IMR-90 (cell line): ENCODE data around the gene TBX4. TPM values are rescaled to one million over a fixed set of nuclear protein-coding genes. Genes with fewer than 3 reads are reported as not detected.

Experiments
- ATAC-seq: fragments of 200-7000 bp; cut with Tn5 transposase; 2 replicates; pipeline ENCODE4 v1.9.1; 2020; ENCODE audit warnings: low read depth, mild to moderate bottlenecking, moderate library complexity
- BruUV-seq: library from RNA; stranded (reverse); fragments of 400-500 nt; replicated peaks from 2 replicates; lab custom pipeline; 2021; lab: Mats Ljungman, UMichigan
- CTCF ChIA-PET: fragments of 300-600 bp; formaldehyde crosslinking; extraction: SDS; loops from one replicate; lab custom pipeline; 2021; ENCODE audit warnings: antibody characterized with exemption; lab: Yijun Ruan, JAX
- POLR2A ChIA-PET: fragments of 300-600 bp; sonication (Branson Sonifier 250); formaldehyde crosslinking; loops from one replicate; lab custom pipeline; 2022; ENCODE audit warnings: antibody characterized with exemption; ENCODE audit not compliant: unreplicated experiment; lab: Charles Lee
- DNase-seq: peaks from one replicate; pipeline ENCODE4 v3.0.0; 2013
- H2AFZ ChIP-seq: replicated peaks from 2 replicates; pipeline ENCODE3; 2013; ENCODE audit warnings: low read length, mild to moderate bottlenecking; ENCODE audit not compliant: poor library complexity
- H2AK5ac ChIP-seq: 2 replicates; pipeline ENCODE4 v1.6.1; 2013; ENCODE audit warnings: low read depth, low read length, inconsistent platforms
- H2AK9ac ChIP-seq: replicated peaks from 2 replicates; pipeline ENCODE3; 2013; ENCODE audit warnings: mild to moderate bottlenecking, low read depth, low read length, moderate library complexity; ENCODE audit not compliant: poor library complexity
- H2BK120ac ChIP-seq: 2 replicates; pipeline ENCODE4 v1.6.1; 2013; ENCODE audit warnings: low read depth, low read length, inconsistent platforms
- H2BK15ac ChIP-seq: 3 replicates; pipeline ENCODE4 v1.6.1; 2013; ENCODE audit warnings: low read depth, low read length, inconsistent platforms
- H2BK20ac ChIP-seq: 2 replicates; pipeline ENCODE4 v1.6.1; 2013; ENCODE audit warnings: low read depth, mild to moderate bottlenecking, inconsistent platforms, low read length, moderate library complexity
- H2BK5ac ChIP-seq: 2 replicates; pipeline ENCODE4 v1.6.1; 2013; ENCODE audit warnings: mild to moderate bottlenecking, low read depth, low read length, inconsistent platforms; ENCODE audit not compliant: poor library complexity, severe bottlenecking
- H3K14ac ChIP-seq: replicated peaks from 2 replicates; pipeline ENCODE4 v1.6.1; 2013; ENCODE audit warnings: low read depth, low read length, inconsistent platforms
- H3K18ac ChIP-seq: 2 replicates; pipeline ENCODE4 v1.6.1; 2013; ENCODE audit warnings: low read depth, low read length, control low read depth
- H3K23ac ChIP-seq: 2 replicates; pipeline ENCODE4 v1.6.1; 2013; ENCODE audit warnings: low read depth, low read length, inconsistent platforms
- H3K27ac ChIP-seq: 2 replicates; pipeline ENCODE4 v1.5.1; 2013; ENCODE audit warnings: mild to moderate bottlenecking, control low read depth, low read length; ENCODE audit not compliant: insufficient read depth
- H3K27me3 ChIP-seq: 2 replicates; pipeline ENCODE4 v1.6.1; 2013; ENCODE audit warnings: low read length; ENCODE audit not compliant: control insufficient read depth, insufficient read depth
- H3K36me3 ChIP-seq: 2 replicates; pipeline ENCODE4 v1.6.1; 2013; ENCODE audit warnings: low read length, mixed read lengths; ENCODE audit not compliant: control insufficient read depth, insufficient read depth
- H3K4ac ChIP-seq: 2 replicates; pipeline ENCODE4 v1.6.1; 2013; ENCODE audit warnings: low read depth, low read length, inconsistent platforms
- H3K4me1 ChIP-seq: 2 replicates; pipeline ENCODE4 v1.6.1; 2013; ENCODE audit warnings: low read length, mixed read lengths; ENCODE audit not compliant: control insufficient read depth, insufficient read depth
- H3K4me2 ChIP-seq: 2 replicates; pipeline ENCODE4 v1.6.1; 2013; ENCODE audit warnings: low read depth, mild to moderate bottlenecking, control low read depth, low read length, moderate library complexity
- H3K4me3 ChIP-seq: 2 replicates; pipeline ENCODE4 v1.5.1; 2013; ENCODE audit warnings: low read depth, mild to moderate bottlenecking, control low read depth, low read length, moderate library complexity; ENCODE audit not compliant: insufficient read depth
- H3K56ac ChIP-seq: 2 replicates; pipeline ENCODE4 v1.6.1; 2013; ENCODE audit warnings: low read length, inconsistent platforms; ENCODE audit not compliant: insufficient read depth; ENCODE audit errors: extremely low read depth
- H3K79me1 ChIP-seq, 2 experiments: 2 replicates each; pipeline ENCODE4 v1.6.1; 2013; ENCODE audit warnings: low read length in 2 of 2, inconsistent platforms in 1 of 2, low read depth in 1 of 2
- H3K9ac ChIP-seq: 2 replicates; pipeline ENCODE4 v1.6.1; 2013; ENCODE audit warnings: low read depth, low read length, control low read depth
- H3K9me1 ChIP-seq: 2 replicates; pipeline ENCODE4 v1.6.1; 2013; ENCODE audit warnings: low read length, inconsistent platforms; ENCODE audit not compliant: insufficient read depth
- H3K9me3 ChIP-seq: 2 replicates; pipeline ENCODE4 v1.6.1; 2013; ENCODE audit warnings: low read length; ENCODE audit not compliant: control insufficient read depth, insufficient read depth
- H4K20me1 ChIP-seq: 2 replicates; pipeline ENCODE4 v1.6.1; 2013; ENCODE audit warnings: low read length, inconsistent platforms; ENCODE audit not compliant: insufficient read depth
- H4K5ac ChIP-seq: 2 replicates; pipeline ENCODE4 v1.6.1; 2013; ENCODE audit warnings: mild to moderate bottlenecking, low read depth, low read length, control low read depth
- H4K8ac ChIP-seq, 2 experiments: 2 replicates each; pipeline ENCODE4 v1.6.1; 2013; ENCODE audit warnings: low read depth in 2 of 2, low read length in 2 of 2, control low read depth in 1 of 2, inconsistent platforms in 1 of 2
- H4K91ac ChIP-seq: 2 replicates; pipeline ENCODE4 v1.6.1; 2013; ENCODE audit warnings: low read depth, low read length, inconsistent platforms; ENCODE audit not compliant: insufficient read depth
- BHLHE40 ChIP-seq: fragments of 150-350 bp; IDR thresholded peaks from 2 replicates; pipeline ENCODE4 v1.6.1; 2016; ENCODE audit warnings: mild to moderate bottlenecking, low read depth, low read length
- MAFK ChIP-seq: IDR thresholded peaks from 2 replicates; pipeline ENCODE4 v1.6.1; 2012; ENCODE audit warnings: low read depth, low read length, improper control_type of control experiment
- MXI1 ChIP-seq: IDR thresholded peaks from 2 replicates; pipeline ENCODE4 v1.6.1; 2012; ENCODE audit warnings: low read depth, mild to moderate bottlenecking, low read length, moderate library complexity, borderline replicate concordance
- POLR2A ChIP-seq: IDR thresholded peaks from 2 replicates; pipeline ENCODE4 v1.6.1; 2012; ENCODE audit warnings: mild to moderate bottlenecking, low read depth, low read length
- RCOR1 ChIP-seq: IDR thresholded peaks from 2 replicates; pipeline ENCODE4 v1.6.1; 2012; ENCODE audit warnings: mild to moderate bottlenecking, low read length, improper control_type of control experiment; ENCODE audit not compliant: insufficient replicate concordance
- RFX5 ChIP-seq: IDR thresholded peaks from 2 replicates; pipeline ENCODE4 v1.8.0; 2012; ENCODE audit warnings: low read depth, mild to moderate bottlenecking, low read length, moderate library complexity
- SMC3 ChIP-seq: fragments of 150-350 bp; IDR thresholded peaks from 2 replicates; pipeline ENCODE4 v1.6.1; 2016; ENCODE audit warnings: low read depth, mild to moderate bottlenecking, antibody characterized with exemption, low read length, moderate library complexity
- WGBS, 2 experiments: methylation state at CpG; one replicate each; pipeline versions ENCODE4 v1.1.5 to v1.1.7; 2013; ENCODE audit warnings: missing lambda C conversion rate in 2 of 2; ENCODE audit not compliant: insufficient read length in 1 of 2; ENCODE audit errors: extremely low coverage in 2 of 2; 5-methylcytosine and 5-hydroxymethylcytosine counted together
- dilution Hi-C: fragments of 300-500 bp; cut with HindIII; formaldehyde crosslinking; loops from one replicate; pipeline ENCODE4 v1.14.3; 2018; ENCODE audit warnings: low sequenced_read_pairs; ENCODE audit not compliant: unreplicated experiment
- in situ Hi-C: fragments of 300-500 bp; cut with MboI; formaldehyde crosslinking; loops from 3 replicates; pipeline ENCODE4 v1.14.3; 2019; ENCODE audit warnings: low sequenced_read_pairs, inconsistent platforms, mixed read lengths
- intact Hi-C: fragments of 100-400 bp; cut with micrococcal nuclease; formaldehyde crosslinking; loops from 2 replicates; pipeline ENCODE4 v1.10.0; 2022
- polyA plus RNA-seq, 3 experiments: library from polyadenylated mRNA; depleted of rRNA; stranded (reverse); fragments of >200 nt; gene quantifications; 2 replicates each; pipeline ENCODE4 v1.2.3, GENCODE V29; 2012; ENCODE audit warnings: low replicate concordance in 1 of 3
- total RNA-seq: library from RNA; depleted of rRNA; stranded (reverse); fragments of >200 nt; gene quantifications from 2 replicates; pipeline ENCODE4 v1.2.3, GENCODE V29; 2012
- TF ChIP-seq, protein P1 (sequence below): conservative IDR thresholded peaks from 2 replicates; pipeline ENCODE4 v1.5.1; 2012; ENCODE audit warnings: mild to moderate bottlenecking, low read depth, low read length, improper control_type of control experiment
- TF ChIP-seq, protein P2 (sequence below): fragments of 150-350 bp; IDR thresholded peaks from 2 replicates; pipeline ENCODE4 v1.6.1; 2017; ENCODE audit warnings: mild to moderate bottlenecking, antibody characterized with exemption, low read length, low read depth

The TBX4 gene
- total and polyA plus RNA-seq, 2 of the 4 experiments (the other 2 are of a cell fraction) = 0.05 TPM; not detected in 1

DNA sequence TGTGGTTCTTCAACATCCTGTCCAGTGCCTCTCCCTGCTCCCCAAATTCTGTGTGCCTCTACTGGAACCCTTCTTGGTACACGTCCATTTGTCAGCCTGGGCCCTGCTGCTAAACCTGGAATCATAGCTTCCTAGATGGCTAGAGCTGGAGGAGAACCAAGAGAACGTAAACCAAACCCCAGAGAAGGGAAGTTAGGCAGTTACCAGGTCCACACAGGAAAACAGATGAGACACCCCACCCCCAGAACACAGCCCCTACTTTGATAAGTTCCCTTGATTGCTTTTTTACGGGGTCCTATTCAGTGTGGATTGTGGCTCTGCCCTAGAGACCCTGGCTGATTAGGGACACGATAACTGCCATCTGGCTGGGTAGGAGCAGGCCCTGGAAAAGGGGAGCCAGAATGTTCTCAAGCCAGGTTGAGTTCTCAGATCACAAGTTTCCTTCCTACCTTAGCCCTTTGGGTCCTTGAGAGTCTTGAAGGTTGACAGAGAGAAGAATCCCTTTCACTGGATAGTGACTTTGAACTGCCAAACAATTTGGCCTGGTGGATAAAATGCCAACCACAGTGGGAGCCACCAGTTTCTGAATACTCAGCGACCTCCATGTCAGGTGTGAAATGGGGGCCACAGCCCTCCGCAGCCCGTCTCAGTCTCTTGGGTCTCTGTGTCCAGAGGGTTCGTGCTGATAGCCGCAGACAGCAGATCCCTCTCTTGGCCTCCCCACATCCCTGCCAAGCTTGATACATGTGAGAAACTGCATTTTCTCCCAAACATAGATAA, 7.9 kb downstream of the TBX4 start:
- Histone ChIP-seq H3K9me1 (no peaks in the 10 kb centered on the region; the same call in 1 of the 2 replicates), H4K5ac (no peak overlapping the region), H2BK5ac (no peak overlapping the region), H3K9ac (no peak overlapping the region), H2BK15ac (no peak overlapping the region), H3K23ac (no peak overlapping the region), H3K4ac (no peak overlapping the region), H3K4me3 (no peak overlapping the region), H3K18ac (no peak overlapping the region), H3K27me3 (peaks cover 85% of the 10 kb centered on the region), H4K20me1 (no peaks in the 10 kb centered on the region), H4K8ac (no peak overlapping the region), H3K27ac (no peak overlapping the region), H3K4me2 (no peak overlapping the region), H2AK5ac (no peak overlapping the region), H3K79me1 (no peaks in the 10 kb centered on the region), H3K4me1 (peaks cover 4% of the 10 kb centered on the region), H4K91ac (no peak overlapping the region), H3K36me3 (no peaks in the 10 kb centered on the region), H3K9me3 (peaks cover 25% of the 10 kb centered on the region), H2BK120ac (no peak overlapping the region), H3K56ac (no peak overlapping the region), H2AK9ac (no peak overlapping the region), H3K14ac (no peak overlapping the region), H2AFZ (no peak overlapping the region), H2BK20ac (no peak overlapping the region)
- BruUV-seq = no TSS peak
- TF ChIP-seq RCOR1 = no peak
- TF ChIP-seq, protein P1, sequence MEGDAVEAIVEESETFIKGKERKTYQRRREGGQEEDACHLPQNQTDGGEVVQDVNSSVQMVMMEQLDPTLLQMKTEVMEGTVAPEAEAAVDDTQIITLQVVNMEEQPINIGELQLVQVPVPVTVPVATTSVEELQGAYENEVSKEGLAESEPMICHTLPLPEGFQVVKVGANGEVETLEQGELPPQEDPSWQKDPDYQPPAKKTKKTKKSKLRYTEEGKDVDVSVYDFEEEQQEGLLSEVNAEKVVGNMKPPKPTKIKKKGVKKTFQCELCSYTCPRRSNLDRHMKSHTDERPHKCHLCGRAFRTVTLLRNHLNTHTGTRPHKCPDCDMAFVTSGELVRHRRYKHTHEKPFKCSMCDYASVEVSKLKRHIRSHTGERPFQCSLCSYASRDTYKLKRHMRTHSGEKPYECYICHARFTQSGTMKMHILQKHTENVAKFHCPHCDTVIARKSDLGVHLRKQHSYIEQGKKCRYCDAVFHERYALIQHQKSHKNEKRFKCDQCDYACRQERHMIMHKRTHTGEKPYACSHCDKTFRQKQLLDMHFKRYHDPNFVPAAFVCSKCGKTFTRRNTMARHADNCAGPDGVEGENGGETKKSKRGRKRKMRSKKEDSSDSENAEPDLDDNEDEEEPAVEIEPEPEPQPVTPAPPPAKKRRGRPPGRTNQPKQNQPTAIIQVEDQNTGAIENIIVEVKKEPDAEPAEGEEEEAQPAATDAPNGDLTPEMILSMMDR = no peak
- TF ChIP-seq POLR2A = no peak
- no peak for TF ChIP-seq MXI1
- TF ChIP-seq MAFK = no peak
- no peak for TF ChIP-seq SMC3
- TF ChIP-seq, protein P2, sequence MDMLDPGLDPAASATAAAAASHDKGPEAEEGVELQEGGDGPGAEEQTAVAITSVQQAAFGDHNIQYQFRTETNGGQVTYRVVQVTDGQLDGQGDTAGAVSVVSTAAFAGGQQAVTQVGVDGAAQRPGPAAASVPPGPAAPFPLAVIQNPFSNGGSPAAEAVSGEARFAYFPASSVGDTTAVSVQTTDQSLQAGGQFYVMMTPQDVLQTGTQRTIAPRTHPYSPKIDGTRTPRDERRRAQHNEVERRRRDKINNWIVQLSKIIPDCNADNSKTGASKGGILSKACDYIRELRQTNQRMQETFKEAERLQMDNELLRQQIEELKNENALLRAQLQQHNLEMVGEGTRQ = no peak
- no peak for TF ChIP-seq RFX5
- no peak for TF ChIP-seq BHLHE40
- intact Hi-C loops = no loop called here
- ATAC-seq (no peak), DNase-seq (no peak)
- WGBS, 2 experiments = no CpG with 5 or more reads among the region's 9 CpGs
- ChIA-PET POLR2A (no interaction called here), CTCF (no interaction called here)
- dilution Hi-C loops = no loop called here
- in situ Hi-C loops = no loop called here
